ENCODE measurements around the gene ZNF518B.

ZNF518B gene

DNA sequence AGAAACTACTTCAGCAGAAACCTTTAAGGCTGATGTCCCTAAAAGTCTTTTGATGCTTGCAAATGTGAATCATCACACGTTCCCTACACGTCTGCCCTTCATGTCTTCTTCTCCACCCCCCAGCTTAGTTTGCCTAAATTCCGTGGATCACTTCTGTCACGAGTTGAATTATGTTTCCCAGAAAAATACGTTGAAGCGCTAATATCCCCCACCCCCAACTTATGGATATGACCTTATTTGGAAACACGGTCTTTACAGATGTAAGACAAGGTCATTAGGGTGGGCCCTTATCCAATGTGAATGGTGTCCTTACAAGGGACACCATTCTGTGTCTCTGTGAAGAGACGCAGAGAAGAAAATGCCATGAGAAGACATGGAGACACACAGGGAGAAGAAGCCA, 2.1 kb upstream of the ZNF518B start:
- Histone ChIP-seq H3K9ac (ENCODE audit: low read length) (no peak overlapping the region), H4K20me1 (ENCODE audit: insufficient read depth, low read length) (no peaks in the 10 kb centered on the region), H3K79me2 (ENCODE audit: low read length) (peaks cover 11% of the 10 kb centered on the region), H3K4me3 (ENCODE audit: low read length) (no peak overlapping the region), H2AFZ (ENCODE audit: low read length) (no peak overlapping the region), H3K27ac (ENCODE audit: low read length) (no peak overlapping the region), H3K36me3 (replicated peaks; ENCODE audit: insufficient read depth, low read length) (no peaks in the 10 kb centered on the region), H3K27me3 (replicated peaks; ENCODE audit: insufficient read depth, low read length) (0 out of 2 replicates have a peak, but pooled peaks cover 5% of the 10 kb centered on the region), H3K9me2 (replicated peaks; ENCODE audit: insufficient read depth, low read length) (no peaks in the 10 kb centered on the region), H3K4me1 (ENCODE audit: low read length) (no peaks in the 10 kb centered on the region), H3F3A (ENCODE audit: insufficient read depth, low read length) (no peaks in the 10 kb centered on the region), H3K9me3 (replicated peaks; ENCODE audit: insufficient read depth, low read length) (no peaks in the 10 kb centered on the region), H3K4me2 (ENCODE audit: low read depth, low read length) (no peak overlapping the region)
- no peak for DNase-seq
- no peak for TF ChIP-seq EZH2phosphoT487 (IDR thresholded peaks at IDR 0.05; ENCODE audit: low read length)
- no peak for TF ChIP-seq EZH2 (optimal IDR thresholded peaks at IDR 0.05; ENCODE audit: low read depth, low read length)
- TF ChIP-seq, protein P1, sequence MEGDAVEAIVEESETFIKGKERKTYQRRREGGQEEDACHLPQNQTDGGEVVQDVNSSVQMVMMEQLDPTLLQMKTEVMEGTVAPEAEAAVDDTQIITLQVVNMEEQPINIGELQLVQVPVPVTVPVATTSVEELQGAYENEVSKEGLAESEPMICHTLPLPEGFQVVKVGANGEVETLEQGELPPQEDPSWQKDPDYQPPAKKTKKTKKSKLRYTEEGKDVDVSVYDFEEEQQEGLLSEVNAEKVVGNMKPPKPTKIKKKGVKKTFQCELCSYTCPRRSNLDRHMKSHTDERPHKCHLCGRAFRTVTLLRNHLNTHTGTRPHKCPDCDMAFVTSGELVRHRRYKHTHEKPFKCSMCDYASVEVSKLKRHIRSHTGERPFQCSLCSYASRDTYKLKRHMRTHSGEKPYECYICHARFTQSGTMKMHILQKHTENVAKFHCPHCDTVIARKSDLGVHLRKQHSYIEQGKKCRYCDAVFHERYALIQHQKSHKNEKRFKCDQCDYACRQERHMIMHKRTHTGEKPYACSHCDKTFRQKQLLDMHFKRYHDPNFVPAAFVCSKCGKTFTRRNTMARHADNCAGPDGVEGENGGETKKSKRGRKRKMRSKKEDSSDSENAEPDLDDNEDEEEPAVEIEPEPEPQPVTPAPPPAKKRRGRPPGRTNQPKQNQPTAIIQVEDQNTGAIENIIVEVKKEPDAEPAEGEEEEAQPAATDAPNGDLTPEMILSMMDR (IDR thresholded peaks at IDR 0.05; ENCODE audit: low read length): no peak

DNA sequence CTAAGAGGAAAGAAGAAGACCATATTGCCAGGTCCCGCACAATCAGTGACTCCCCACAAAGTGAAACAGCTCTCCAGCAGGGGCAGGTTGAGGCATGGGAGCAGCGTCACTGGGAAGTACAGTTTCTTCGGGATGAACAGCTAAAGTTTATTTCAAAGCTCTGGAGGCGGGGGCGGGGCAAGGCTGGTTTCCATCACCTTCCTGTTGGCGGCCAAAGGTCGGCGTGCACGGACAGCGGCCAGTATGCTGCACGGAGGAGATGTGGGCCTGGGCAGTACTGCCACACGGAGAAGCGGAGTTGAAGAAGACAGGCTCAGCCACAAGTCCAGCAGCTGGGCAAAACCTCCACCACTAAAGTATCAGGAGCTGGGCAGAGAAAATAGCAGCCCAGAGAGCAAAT, 951 bp upstream of the ZNF518B start:
- H3K79me2 ChIP-seq (ENCODE audit: low read length): peaks cover 11% of the 10 kb centered on the region

GRCh38 chr4:10456595-10457254, 501 bp downstream of the ZNF518B start:
- Histone ChIP-seq H3K4me3 (ENCODE audit: low read length) (peak overlapping the region; percentile 60), H3K36me3 (replicated peaks; ENCODE audit: insufficient read depth, low read length) (0 out of 2 replicates have a peak, but pooled peaks cover 9% of the 10 kb centered on the region), H3K27me3 (replicated peaks; ENCODE audit: insufficient read depth, low read length) (0 out of 2 replicates have a peak, but pooled peaks cover 5% of the 10 kb centered on the region), H3K4me2 (ENCODE audit: low read depth, low read length) (peak overlapping the region; percentile 83), H4K20me1 (ENCODE audit: insufficient read depth, low read length) (no peaks in the 10 kb centered on the region), H3K27ac (ENCODE audit: low read length) (no peak overlapping the region), H3K9ac (ENCODE audit: low read length) (peak overlapping the region; percentile 27; the same call in 1 of the 2 replicates), H3K9me3 (replicated peaks; ENCODE audit: insufficient read depth, low read length) (no peaks in the 10 kb centered on the region), H3K4me1 (ENCODE audit: low read length) (no peaks in the 10 kb centered on the region), H2AFZ (ENCODE audit: low read length) (peak overlapping the region; percentile 66), H3F3A (ENCODE audit: insufficient read depth, low read length) (no peaks in the 10 kb centered on the region), H3K9me2 (replicated peaks; ENCODE audit: insufficient read depth, low read length) (no peaks in the 10 kb centered on the region), H3K79me2 (ENCODE audit: low read length) (peaks cover 11% of the 10 kb centered on the region)
- DNase-seq: peak; percentile 50
- TF ChIP-seq EZH2 (optimal IDR thresholded peaks at IDR 0.05; ENCODE audit: low read depth, low read length): no peak
- TF ChIP-seq, protein P1 (IDR thresholded peaks at IDR 0.05; ENCODE audit: low read length): no peak
- no peak for TF ChIP-seq EZH2phosphoT487 (IDR thresholded peaks at IDR 0.05; ENCODE audit: low read length)

More for the DNA sequence above, 951 bp upstream of the ZNF518B start:
- Histone ChIP-seq H3F3A (ENCODE audit: insufficient read depth, low read length) (no peaks in the 10 kb centered on the region), H3K4me1 (ENCODE audit: low read length) (no peaks in the 10 kb centered on the region), H3K4me3 (ENCODE audit: low read length) (no peak overlapping the region), H3K4me2 (ENCODE audit: low read depth, low read length) (no peak overlapping the region), H3K9me2 (replicated peaks; ENCODE audit: insufficient read depth, low read length) (no peaks in the 10 kb centered on the region), H3K27me3 (replicated peaks; ENCODE audit: insufficient read depth, low read length) (0 out of 2 replicates have a peak, but pooled peaks cover 5% of the 10 kb centered on the region), H3K36me3 (replicated peaks; ENCODE audit: insufficient read depth, low read length) (no peaks in the 10 kb centered on the region), H3K9ac (ENCODE audit: low read length) (no peak overlapping the region), H4K20me1 (ENCODE audit: insufficient read depth, low read length) (no peaks in the 10 kb centered on the region), H3K27ac (ENCODE audit: low read length) (no peak overlapping the region), H3K9me3 (replicated peaks; ENCODE audit: insufficient read depth, low read length) (no peaks in the 10 kb centered on the region), H2AFZ (ENCODE audit: low read length) (no peak overlapping the region)
- DNase-seq: no peak
- TF ChIP-seq EZH2 (optimal IDR thresholded peaks at IDR 0.05; ENCODE audit: low read depth, low read length): no peak
- TF ChIP-seq EZH2phosphoT487 (IDR thresholded peaks at IDR 0.05; ENCODE audit: low read length): no peak
- TF ChIP-seq, protein P1 (IDR thresholded peaks at IDR 0.05; ENCODE audit: low read length): no peak
